ENCODE results near the gene FOXP4. TPM values are rescaled to one million over a fixed set of nuclear protein-coding genes. Genes with fewer than 3 reads are reported as not detected.

The FOXP4 gene
- total RNA-seq, 1 donor from 2014 or later, result 2.7 TPM

DNA sequence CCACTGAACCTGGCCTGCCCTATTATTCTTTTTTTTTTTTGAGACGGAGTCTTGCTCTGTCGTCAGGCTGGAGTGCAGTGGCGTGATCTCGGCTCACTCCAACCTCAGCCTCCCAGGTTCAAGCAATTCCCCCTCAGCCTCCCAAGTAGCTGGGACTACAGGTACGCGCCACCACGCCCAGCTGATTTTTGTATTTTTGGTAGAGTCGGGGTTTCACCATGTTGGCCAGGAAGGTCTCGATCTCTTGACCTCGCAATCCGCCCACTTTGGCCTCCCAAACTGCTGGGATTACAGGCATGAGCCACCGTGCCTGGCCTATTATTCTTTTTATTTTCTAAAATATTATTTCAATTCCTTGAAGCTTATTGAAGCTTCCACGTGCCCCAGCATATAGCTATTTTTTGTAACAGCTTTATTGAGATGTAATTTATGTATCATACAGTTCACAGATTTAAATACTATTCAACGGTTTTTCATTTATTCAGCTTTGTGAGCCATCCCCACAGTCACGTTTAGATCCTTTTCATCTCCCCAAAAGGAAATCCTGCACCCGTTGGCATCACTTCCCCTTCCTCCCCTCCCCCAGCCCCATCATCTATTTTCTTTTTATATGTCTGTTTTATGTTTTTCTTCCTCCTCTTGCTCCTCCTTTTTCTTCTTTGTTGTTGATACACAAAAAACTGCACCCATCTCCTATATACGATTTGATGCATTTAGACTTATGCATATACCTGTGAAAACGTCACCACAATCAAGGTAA lies 78.6 kb downstream of the FOXP4 start:
- H3K4me1 ChIP-seq, result peaks cover 7% of the 10 kb centered on the region
- H3K4me2 ChIP-seq, result no peak overlapping the region
- H3K4me1 Mint-ChIP-seq, result peaks cover 29% of the 10 kb centered on the region
- no peaks in the 10 kb centered on the region for H3K36me3 Mint-ChIP-seq
- H2AFZ ChIP-seq (replicated peaks), result peak overlapping the region; percentile 7
- no peak overlapping the region for H3K9ac ChIP-seq
- H3F3A ChIP-seq (ENCODE audit: low read depth), result peaks cover 15% of the 10 kb centered on the region
- H3K4me3 Mint-ChIP-seq, result no peak overlapping the region
- peaks cover 11% of the 10 kb centered on the region for H3K9me3 ChIP-seq (ENCODE audit: low read depth)
- H3K9me3 Mint-ChIP-seq, result peaks cover 15% of the 10 kb centered on the region
- H3K27me3 ChIP-seq, result no peaks in the 10 kb centered on the region
- H4K20me1 ChIP-seq (ENCODE audit: low read depth), result no peaks in the 10 kb centered on the region
- DNase-seq (ENCODE audit: low spot score), result no peak
- no peak overlapping the region for H3K4me3 ChIP-seq
- H3K27me3 Mint-ChIP-seq (ENCODE audit: insufficient read depth, low read depth), result peaks cover 5% of the 10 kb centered on the region
- no peaks in the 10 kb centered on the region for H3K79me2 ChIP-seq (ENCODE audit: low read depth)
- no peak overlapping the region for H3K27ac Mint-ChIP-seq
- no peak overlapping the region for H3K27ac ChIP-seq
- TF ChIP-seq EZH2 (IDR thresholded peaks at IDR 0.05), result no peak
- TF ChIP-seq, protein P1, sequence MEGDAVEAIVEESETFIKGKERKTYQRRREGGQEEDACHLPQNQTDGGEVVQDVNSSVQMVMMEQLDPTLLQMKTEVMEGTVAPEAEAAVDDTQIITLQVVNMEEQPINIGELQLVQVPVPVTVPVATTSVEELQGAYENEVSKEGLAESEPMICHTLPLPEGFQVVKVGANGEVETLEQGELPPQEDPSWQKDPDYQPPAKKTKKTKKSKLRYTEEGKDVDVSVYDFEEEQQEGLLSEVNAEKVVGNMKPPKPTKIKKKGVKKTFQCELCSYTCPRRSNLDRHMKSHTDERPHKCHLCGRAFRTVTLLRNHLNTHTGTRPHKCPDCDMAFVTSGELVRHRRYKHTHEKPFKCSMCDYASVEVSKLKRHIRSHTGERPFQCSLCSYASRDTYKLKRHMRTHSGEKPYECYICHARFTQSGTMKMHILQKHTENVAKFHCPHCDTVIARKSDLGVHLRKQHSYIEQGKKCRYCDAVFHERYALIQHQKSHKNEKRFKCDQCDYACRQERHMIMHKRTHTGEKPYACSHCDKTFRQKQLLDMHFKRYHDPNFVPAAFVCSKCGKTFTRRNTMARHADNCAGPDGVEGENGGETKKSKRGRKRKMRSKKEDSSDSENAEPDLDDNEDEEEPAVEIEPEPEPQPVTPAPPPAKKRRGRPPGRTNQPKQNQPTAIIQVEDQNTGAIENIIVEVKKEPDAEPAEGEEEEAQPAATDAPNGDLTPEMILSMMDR (IDR thresholded peaks at IDR 0.05), result no peak
- TF ChIP-seq EZH2phosphoT487 (IDR thresholded peaks at IDR 0.05), result no peak
- no peaks in the 10 kb centered on the region for H3K36me3 ChIP-seq

- no peaks in the 10 kb centered on the region for H4K20me1 ChIP-seq (ENCODE audit: low read depth)
- no peak for TF ChIP-seq EZH2phosphoT487 (IDR thresholded peaks at IDR 0.05)
- TF ChIP-seq, protein P1 (IDR thresholded peaks at IDR 0.05), result no peak
- TF ChIP-seq EZH2 (IDR thresholded peaks at IDR 0.05), result no peak
- no peak overlapping the region for H3K27ac ChIP-seq
- H2AFZ ChIP-seq (replicated peaks), result peak overlapping the region; percentile 7
- no peak overlapping the region for H3K4me2 ChIP-seq
- H3K36me3 Mint-ChIP-seq, result no peaks in the 10 kb centered on the region
- no peak overlapping the region for H3K4me3 ChIP-seq
- H3K9ac ChIP-seq, result no peak overlapping the region
- H3K36me3 ChIP-seq, result no peaks in the 10 kb centered on the region
- H3K79me2 ChIP-seq (ENCODE audit: low read depth), result no peaks in the 10 kb centered on the region
- peaks cover 12% of the 10 kb centered on the region for H3K9me3 Mint-ChIP-seq
- no peak overlapping the region for H3K27ac Mint-ChIP-seq
- no peak overlapping the region for H3K4me3 Mint-ChIP-seq
- no peak for DNase-seq (ENCODE audit: low spot score)
- no peaks in the 10 kb centered on the region for H3K27me3 ChIP-seq
- peaks cover 7% of the 10 kb centered on the region for H3K4me1 ChIP-seq
- peaks cover 15% of the 10 kb centered on the region for H3F3A ChIP-seq (ENCODE audit: low read depth)
- H3K27me3 Mint-ChIP-seq (ENCODE audit: insufficient read depth, low read depth), result peaks cover 5% of the 10 kb centered on the region
- peaks cover 7% of the 10 kb centered on the region for H3K9me3 ChIP-seq (ENCODE audit: low read depth)
- peaks cover 29% of the 10 kb centered on the region for H3K4me1 Mint-ChIP-seq
Measured at GRCh38 chr6:41625442-41625841, 79.3 kb downstream of the FOXP4 start.

- DNase-seq (ENCODE audit: low spot score), result no peak
- H3K4me2 ChIP-seq, result no peak overlapping the region
- no peak overlapping the region for H2AFZ ChIP-seq (replicated peaks)
- H4K20me1 ChIP-seq (ENCODE audit: low read depth), result no peaks in the 10 kb centered on the region
- H3K36me3 ChIP-seq, result no peaks in the 10 kb centered on the region
- peaks cover 7% of the 10 kb centered on the region for H3K9me3 ChIP-seq (ENCODE audit: low read depth)
- no peak overlapping the region for H3K4me3 Mint-ChIP-seq
- H3K27ac Mint-ChIP-seq, result no peak overlapping the region
- no peaks in the 10 kb centered on the region for H3K27me3 ChIP-seq
- H3F3A ChIP-seq (ENCODE audit: low read depth), result peaks cover 15% of the 10 kb centered on the region
- no peaks in the 10 kb centered on the region for H3K79me2 ChIP-seq (ENCODE audit: low read depth)
- TF ChIP-seq, protein P1 (IDR thresholded peaks at IDR 0.05), result no peak
- no peak for TF ChIP-seq EZH2 (IDR thresholded peaks at IDR 0.05)
- no peak for TF ChIP-seq EZH2phosphoT487 (IDR thresholded peaks at IDR 0.05)
- H3K27ac ChIP-seq, result no peak overlapping the region
- peaks cover 4% of the 10 kb centered on the region for H3K27me3 Mint-ChIP-seq (ENCODE audit: insufficient read depth, low read depth)
- H3K4me1 ChIP-seq, result peaks cover 7% of the 10 kb centered on the region
- no peak overlapping the region for H3K9ac ChIP-seq
- H3K36me3 Mint-ChIP-seq, result no peaks in the 10 kb centered on the region
- peaks cover 6% of the 10 kb centered on the region for H3K9me3 Mint-ChIP-seq
- peaks cover 32% of the 10 kb centered on the region for H3K4me1 Mint-ChIP-seq
- no peak overlapping the region for H3K4me3 ChIP-seq
Measured at GRCh38 chr6:41626022-41626421, 79.8 kb downstream of the FOXP4 start.

Data from neural progenitor cell (in vitro differentiated cells).